Uterus (tissue), 4 donors: Measurements from ENCODE around the gene CLSTN1. TPM values are rescaled to one million over a fixed set of nuclear protein-coding genes. Genes with fewer than 3 reads are reported as not detected.

ENCODE experiments used
- DNase-seq, 2 donors: peaks; one replicate each; pipeline ENCODE4 v3.0.0-alpha.2; 2019 to 2020
- H3K27ac ChIP-seq, 2 donors: fragments of 200-600 bp; sonication (generic); 1 replicate in 1 of 2; 2 replicates in 1 of 2; pipeline ENCODE4 v1.5.1; 2016 to 2018
- H3K27me3 ChIP-seq, 2 donors: fragments of 200-600 bp; sonication (generic); one replicate each; pipeline ENCODE4 v1.5.1; 2018 to 2019; ENCODE audit warnings: control low read depth in 1 of 2
- H3K36me3 ChIP-seq, 2 donors: fragments of 200-600 bp; sonication (generic); one replicate each; pipeline ENCODE4 v1.5.1; 2019; ENCODE audit warnings: control low read depth in 1 of 2
- H3K4me1 ChIP-seq, 2 donors: fragments of 200-600 bp; sonication (generic); one replicate each; pipeline ENCODE4 v1.5.1; 2018 to 2019; ENCODE audit warnings: control low read depth in 1 of 2
- H3K4me3 ChIP-seq, 2 donors: fragments of 200-600 bp; sonication (generic); 1 replicate in 1 of 2; 2 replicates in 1 of 2; pipeline ENCODE4 v1.5.1; 2018 to 2019; ENCODE audit warnings: mild to moderate bottlenecking in 1 of 2
- H3K9me3 ChIP-seq, 2 donors: fragments of 200-600 bp; sonication (generic); one replicate each; pipeline ENCODE4 v1.5.1; 2019; ENCODE audit warnings: control low read depth in 1 of 2
- CTCF ChIP-seq, 4 experiments: fragments of 200-600 bp in 2 of 4; fragments of 450-650 bp in 2 of 4; sonication (generic) in 2 of 4; IDR thresholded peaks; one replicate each; pipeline ENCODE4 v1.5.1; 2016 to 2019; ENCODE audit warnings: antibody characterized with exemption in 4 of 4, mild to moderate bottlenecking in 2 of 4, moderate library complexity in 1 of 4
- POLR2A ChIP-seq, 2 donors: fragments of 450-650 bp; IDR thresholded peaks; one replicate each; pipeline ENCODE4 v1.6.1; 2016; ENCODE audit warnings: antibody characterized with exemption in 2 of 2, mild to moderate bottlenecking in 1 of 2, moderate library complexity in 1 of 2
- intact Hi-C: fragments of 100-400 bp; cut with DNase I; formaldehyde crosslinking; loops from one replicate; pipeline ENCODE4 v1.15.1; 2023; ENCODE audit warnings: low total_unique reads
- total RNA-seq, 4 donors: library from RNA; depleted of rRNA in 3 of 4; stranded (reverse); fragments of >200 nt in 3 of 4; gene quantifications; one replicate each; pipeline versions ENCODE4 v1.1.0 to v1.2.4, GENCODE V29; 2014 to 2023
- donor health status: DM: yes; HTN: yes; CAD: no.

The CLSTN1 gene
- total RNA-seq, 4 donors from 2014 or later: 46.8 to 184 (median 94.0) TPM

DNA sequence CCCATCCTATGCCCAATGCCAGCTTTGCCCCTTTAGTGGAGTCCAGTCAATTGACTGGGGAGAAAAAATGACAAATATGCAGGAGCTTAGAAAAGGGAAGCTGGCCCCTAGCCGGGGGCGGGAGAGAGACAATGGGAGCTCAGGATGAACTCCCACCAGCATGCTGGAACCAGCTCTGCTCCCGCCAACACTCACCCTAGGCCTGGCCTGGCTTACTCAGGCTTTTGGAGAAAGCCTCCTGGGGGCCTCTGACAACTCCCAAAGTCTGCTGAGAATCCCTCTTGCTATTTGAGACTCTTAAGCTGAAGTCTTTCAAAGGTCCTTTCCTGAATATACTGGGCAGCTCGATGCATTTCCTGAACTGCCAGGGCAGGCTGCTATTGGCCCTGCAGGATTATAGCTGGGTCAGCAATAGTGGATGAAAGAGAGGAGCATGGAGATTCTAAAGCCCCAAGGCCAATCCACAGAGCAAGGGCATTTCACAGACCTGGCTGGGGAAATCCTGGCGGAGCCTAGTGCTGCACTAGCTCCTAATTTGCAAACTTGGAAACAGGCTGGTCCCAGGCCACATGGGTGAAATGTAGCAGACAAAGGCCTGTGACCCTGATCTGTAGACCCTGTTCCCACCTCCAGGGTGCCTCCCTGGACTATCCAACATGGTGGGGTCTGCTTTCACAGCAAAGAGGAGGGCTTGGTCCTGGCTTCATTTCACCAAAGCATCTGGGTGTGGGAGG is 35.7 kb upstream of the CLSTN1 start:
- intact Hi-C loops: loop anchor here (10.0 kb wide), 1 partner anchor 235 kb away; no protein-coding TSS in a partner anchor
- no peak overlapping the region for H3K4me3 ChIP-seq
- no peak for TF ChIP-seq POLR2A (IDR thresholded peaks at IDR 0.05)
- TF ChIP-seq CTCF (IDR thresholded peaks at IDR 0.05): no peak
- no peaks in the 10 kb centered on the region for H3K36me3 ChIP-seq
- no peak overlapping the region for H3K27ac ChIP-seq
- DNase-seq: no peak
- H3K9me3 ChIP-seq: no peaks in the 10 kb centered on the region
- no peaks in the 10 kb centered on the region for H3K4me1 ChIP-seq
- no peaks in the 10 kb centered on the region for H3K27me3 ChIP-seq

- Histone ChIP-seq H3K36me3 (no peaks in the 10 kb centered on the region), H3K27ac (no peak overlapping the region)
Observed at GRCh38 chr1:9858293-9859035, 34.7 kb upstream of the CLSTN1 start.

GRCh38 chr1:9855186-9855585 is 31.4 kb upstream of the CLSTN1 start:
- Histone ChIP-seq H3K27ac (no peak overlapping the region), H3K4me3 (no peak overlapping the region), H3K4me1 (no peaks in the 10 kb centered on the region), H3K36me3 (no peaks in the 10 kb centered on the region), H3K27me3 (no peaks in the 10 kb centered on the region), H3K9me3 (no peaks in the 10 kb centered on the region)
- no peak for DNase-seq
- no peak for TF ChIP-seq CTCF (IDR thresholded peaks at IDR 0.05)
- no peak for TF ChIP-seq POLR2A (IDR thresholded peaks at IDR 0.05)
- intact Hi-C loops: no loop called here

More at GRCh38 chr1:9858293-9859035, 34.7 kb upstream of the CLSTN1 start:
- Histone ChIP-seq H3K4me3 (no peak overlapping the region), H3K4me1 (no peaks in the 10 kb centered on the region), H3K9me3 (no peaks in the 10 kb centered on the region), H3K27me3 (no peaks in the 10 kb centered on the region)
- intact Hi-C loops: no loop called here
- TF ChIP-seq POLR2A (IDR thresholded peaks at IDR 0.05): no peak
- no peak for TF ChIP-seq CTCF (IDR thresholded peaks at IDR 0.05)
- no peak for DNase-seq

DNA sequence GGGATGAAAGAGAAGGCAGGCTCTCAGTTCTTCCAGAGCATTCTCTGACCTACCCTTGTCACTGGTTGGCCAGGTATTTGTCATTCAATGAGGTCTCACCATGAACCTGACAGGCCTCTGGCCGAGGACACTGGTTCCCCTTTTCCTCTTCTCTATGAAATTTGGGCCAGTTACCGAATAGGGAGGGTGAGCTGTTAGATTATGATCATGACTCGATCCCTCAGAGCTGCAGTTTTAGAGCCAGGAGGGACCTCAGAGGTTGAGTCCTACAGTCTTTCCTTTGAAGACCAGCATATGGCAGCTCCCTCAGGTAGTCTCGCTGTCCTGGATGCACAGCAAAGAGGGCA is 29.5 kb upstream of the CLSTN1 start:
- no peak for DNase-seq

More for the DNA sequence above, 29.5 kb upstream of the CLSTN1 start:
- H3K4me1 ChIP-seq: no peaks in the 10 kb centered on the region
- no peaks in the 10 kb centered on the region for H3K27me3 ChIP-seq
- no peak for TF ChIP-seq POLR2A (IDR thresholded peaks at IDR 0.05)
- TF ChIP-seq CTCF (IDR thresholded peaks at IDR 0.05): no peak
- H3K4me3 ChIP-seq: no peak overlapping the region
- intact Hi-C loops: no loop called here
- H3K36me3 ChIP-seq: no peaks in the 10 kb centered on the region
- H3K27ac ChIP-seq: no peak overlapping the region
- H3K9me3 ChIP-seq: no peaks in the 10 kb centered on the region
